ENCODE measurements around the gene TMEM108. TPM values are rescaled to one million over a fixed set of nuclear protein-coding genes. Genes with fewer than 3 reads are reported as not detected.

Gene TMEM108
- polyA plus RNA-seq, 1 experiment = 0.63 TPM

DNA sequence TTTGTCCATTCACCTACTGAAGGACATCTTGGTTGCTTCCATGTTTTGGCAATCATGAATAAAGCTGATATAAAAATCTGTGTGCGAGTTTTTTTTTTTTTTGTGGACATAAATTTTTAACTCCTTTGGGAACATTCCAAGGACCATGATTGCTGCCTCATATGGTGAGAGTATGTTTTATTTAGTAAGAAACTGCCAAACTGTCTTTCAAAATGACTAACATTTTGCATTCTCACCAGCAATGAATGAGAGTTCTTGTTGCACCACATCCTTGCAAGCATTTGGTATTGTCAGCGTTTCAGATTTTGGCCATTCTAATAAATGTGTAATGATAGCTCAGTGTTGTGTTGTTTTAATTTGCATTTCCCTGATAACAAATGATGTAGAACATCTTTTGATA, 12.7 kb downstream of the TMEM108 start:
- DNase-seq (ENCODE audit: low read depth, low spot score) = no peak
- POLR2A ChIA-PET = no interaction called here
- Histone ChIP-seq H3K27ac (ENCODE audit: low read depth, low read length) (no peak overlapping the region), H3K27me3 (ENCODE audit: control insufficient read depth, insufficient read depth, low read length) (peaks cover 2% of the 10 kb centered on the region), H3K9me3 (ENCODE audit: control insufficient read depth, insufficient read depth, low read length) (no peaks in the 10 kb centered on the region), H3K4me3 (ENCODE audit: low read depth, low read length) (no peak overlapping the region)
- TF ChIP-seq, protein P1, sequence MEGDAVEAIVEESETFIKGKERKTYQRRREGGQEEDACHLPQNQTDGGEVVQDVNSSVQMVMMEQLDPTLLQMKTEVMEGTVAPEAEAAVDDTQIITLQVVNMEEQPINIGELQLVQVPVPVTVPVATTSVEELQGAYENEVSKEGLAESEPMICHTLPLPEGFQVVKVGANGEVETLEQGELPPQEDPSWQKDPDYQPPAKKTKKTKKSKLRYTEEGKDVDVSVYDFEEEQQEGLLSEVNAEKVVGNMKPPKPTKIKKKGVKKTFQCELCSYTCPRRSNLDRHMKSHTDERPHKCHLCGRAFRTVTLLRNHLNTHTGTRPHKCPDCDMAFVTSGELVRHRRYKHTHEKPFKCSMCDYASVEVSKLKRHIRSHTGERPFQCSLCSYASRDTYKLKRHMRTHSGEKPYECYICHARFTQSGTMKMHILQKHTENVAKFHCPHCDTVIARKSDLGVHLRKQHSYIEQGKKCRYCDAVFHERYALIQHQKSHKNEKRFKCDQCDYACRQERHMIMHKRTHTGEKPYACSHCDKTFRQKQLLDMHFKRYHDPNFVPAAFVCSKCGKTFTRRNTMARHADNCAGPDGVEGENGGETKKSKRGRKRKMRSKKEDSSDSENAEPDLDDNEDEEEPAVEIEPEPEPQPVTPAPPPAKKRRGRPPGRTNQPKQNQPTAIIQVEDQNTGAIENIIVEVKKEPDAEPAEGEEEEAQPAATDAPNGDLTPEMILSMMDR (IDR thresholded peaks at IDR 0.05; ENCODE audit: low read depth, low read length) = no peak
- CTCF ChIA-PET = interaction anchor here (0.6 to 2.8 kb wide), 3 partner anchors 8 to 324 kb away, joined by 3 to 22 read pairs (median 4); no protein-coding TSS in a partner anchor

DNA sequence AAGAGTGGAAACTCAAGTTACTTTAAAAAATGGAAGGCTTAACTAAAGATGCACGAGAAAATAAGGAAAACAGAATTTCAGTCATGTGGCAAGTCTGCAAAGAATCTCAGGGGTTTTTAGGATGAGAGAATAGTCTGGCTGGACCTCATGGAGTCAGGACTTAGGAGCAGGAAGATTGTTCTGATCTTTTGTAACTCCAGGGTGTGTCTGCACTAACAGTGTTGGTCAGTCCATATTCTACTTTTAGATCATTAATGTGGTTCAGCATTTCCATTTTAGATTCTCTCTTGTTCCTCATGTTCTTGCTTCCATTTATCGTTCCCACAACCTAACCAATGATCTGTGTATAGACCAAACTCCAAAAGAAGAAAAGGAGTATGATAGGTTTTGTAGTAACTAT, 15.3 kb downstream of the TMEM108 start:
- ChIA-PET POLR2A (no interaction called here), CTCF (no interaction called here)
- TF ChIP-seq, protein P1 (IDR thresholded peaks at IDR 0.05; ENCODE audit: low read depth, low read length) = no peak
- DNase-seq (ENCODE audit: low read depth, low spot score) = no peak
- no peak overlapping the region for H3K27ac ChIP-seq (ENCODE audit: low read depth, low read length)
- no peak overlapping the region for H3K4me3 ChIP-seq (ENCODE audit: low read depth, low read length)
- no peaks in the 10 kb centered on the region for H3K9me3 ChIP-seq (ENCODE audit: control insufficient read depth, insufficient read depth, low read length)
- H3K27me3 ChIP-seq (ENCODE audit: control insufficient read depth, insufficient read depth, low read length) = peaks cover 2% of the 10 kb centered on the region

- Histone ChIP-seq H3K4me3 (ENCODE audit: low read depth, low read length) (no peak overlapping the region), H3K9me3 (ENCODE audit: control insufficient read depth, insufficient read depth, low read length) (no peaks in the 10 kb centered on the region), H3K27ac (ENCODE audit: low read depth, low read length) (no peak overlapping the region), H3K27me3 (ENCODE audit: control insufficient read depth, insufficient read depth, low read length) (peaks cover 2% of the 10 kb centered on the region)
- DNase-seq (ENCODE audit: low read depth, low spot score) = no peak
- TF ChIP-seq, protein P1 (IDR thresholded peaks at IDR 0.05; ENCODE audit: low read depth, low read length) = no peak
- POLR2A ChIA-PET = no interaction called here
- CTCF ChIA-PET = interaction anchor here (1.7 kb wide), 1 partner anchor 13 kb away, joined by 9 read pairs; no protein-coding TSS in a partner anchor
Observed at GRCh38 chr3:133054586-133054985, 16.4 kb downstream of the TMEM108 start.

DNA sequence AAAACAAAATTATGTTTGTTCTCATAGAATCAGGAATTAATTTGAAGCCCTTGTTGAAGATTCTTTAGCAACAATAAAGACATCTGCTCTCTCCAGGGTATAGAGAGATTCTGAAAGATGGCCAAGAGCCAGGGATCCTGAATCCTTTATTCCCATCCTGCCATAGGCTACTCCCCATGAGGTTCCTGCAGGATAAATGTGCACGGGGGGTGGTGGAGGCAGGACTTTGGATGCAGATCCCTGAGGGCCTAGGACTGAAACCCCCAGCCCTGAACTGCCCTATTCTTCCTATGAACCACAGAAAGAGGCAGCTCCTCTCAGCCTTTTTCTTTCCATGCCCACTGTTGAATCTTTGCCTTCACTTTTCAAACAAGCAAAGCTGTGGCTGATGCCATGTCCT, 17.1 kb downstream of the TMEM108 start:
- Histone ChIP-seq H3K27me3 (ENCODE audit: control insufficient read depth, insufficient read depth, low read length) (peaks cover 2% of the 10 kb centered on the region), H3K4me3 (ENCODE audit: low read depth, low read length) (no peak overlapping the region), H3K9me3 (ENCODE audit: control insufficient read depth, insufficient read depth, low read length) (no peaks in the 10 kb centered on the region), H3K27ac (ENCODE audit: low read depth, low read length) (no peak overlapping the region)
- CTCF ChIA-PET = interaction anchor here (1.7 kb wide), 1 partner anchor 14 kb away, joined by 9 read pairs; no protein-coding TSS in a partner anchor
- DNase-seq (ENCODE audit: low read depth, low spot score) = no peak
- POLR2A ChIA-PET = no interaction called here
- TF ChIP-seq, protein P1 (IDR thresholded peaks at IDR 0.05; ENCODE audit: low read depth, low read length) = no peak

DNA sequence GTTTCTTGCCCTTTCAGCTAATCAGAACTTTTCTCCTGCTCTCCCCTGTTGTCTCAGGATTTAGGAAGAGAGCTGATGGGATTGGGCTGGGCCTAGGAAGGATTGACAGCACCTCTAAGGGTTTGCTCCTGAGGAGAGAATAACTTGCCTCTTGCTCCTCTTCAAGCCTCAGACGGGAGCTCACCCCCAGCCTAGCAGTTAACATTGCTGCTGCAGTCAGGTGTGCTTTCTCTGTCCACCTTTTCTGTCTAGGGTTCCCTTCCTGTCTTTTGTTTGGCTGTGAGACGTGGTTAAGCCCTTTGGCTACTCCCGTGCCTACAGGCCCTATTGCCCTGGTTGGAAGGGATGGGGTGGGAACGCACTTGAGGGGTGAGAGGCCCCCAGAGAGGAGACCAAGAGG, 20.1 kb downstream of the TMEM108 start:
- Histone ChIP-seq H3K9me3 (ENCODE audit: control insufficient read depth, insufficient read depth, low read length) (no peaks in the 10 kb centered on the region), H3K27me3 (ENCODE audit: control insufficient read depth, insufficient read depth, low read length) (peaks cover 2% of the 10 kb centered on the region), H3K27ac (ENCODE audit: low read depth, low read length) (no peak overlapping the region), H3K4me3 (ENCODE audit: low read depth, low read length) (no peak overlapping the region)
- TF ChIP-seq, protein P1 (IDR thresholded peaks at IDR 0.05; ENCODE audit: low read depth, low read length) = no peak
- no peak for DNase-seq (ENCODE audit: low read depth, low spot score)
- ChIA-PET POLR2A (no interaction called here), CTCF (interaction anchor here (1.3 kb wide), 1 partner anchor 17 kb away, joined by 6 read pairs; no protein-coding TSS in a partner anchor)
